CD14-positive monocyte (primary cell): ENCODE measurements around the gene ROBO2. TPM values are rescaled to one million over a fixed set of nuclear protein-coding genes. Genes with fewer than 3 reads are reported as not detected.

Source experiments
- DNase-seq, 3 donors: peaks; one replicate each; pipeline ENCODE4 v3.0.0-alpha.2; 2011 to 2022
- H2AFZ ChIP-seq: 2 replicates; pipeline ENCODE4 v1.6.0; 2012; ENCODE audit warnings: mild to moderate bottlenecking, low read depth, low read length, inconsistent platforms; ENCODE audit not compliant: insufficient read depth, poor library complexity, severe bottlenecking
- H3K27ac ChIP-seq, 2 donors: 1 replicate in 1 of 2; 2 replicates in 1 of 2; pipeline ENCODE4 v1.5.1; 2012 to 2013; ENCODE audit warnings: low read length in 2 of 2, control low read depth in 1 of 2, inconsistent platforms in 1 of 2, low read depth in 1 of 2, mild to moderate bottlenecking in 1 of 2
- H3K27me3 ChIP-seq, 2 donors: one replicate each; pipeline versions ENCODE4 v1.6.0 to v1.6.1; 2011 to 2013; ENCODE audit warnings: low read length in 2 of 2; ENCODE audit not compliant: control insufficient read depth in 2 of 2, insufficient read depth in 2 of 2
- H3K36me3 ChIP-seq, 2 donors: replicated peaks in 1 of 2; 1 replicate in 1 of 2; 2 replicates in 1 of 2; pipeline versions ENCODE4 v1.5.1 to v1.6.1; 2012 to 2013; ENCODE audit warnings: low read length in 2 of 2, control low read depth in 1 of 2, inconsistent platforms in 1 of 2, mild to moderate bottlenecking in 1 of 2; ENCODE audit not compliant: insufficient read depth in 2 of 2, control insufficient read depth in 1 of 2
- H3K4me1 ChIP-seq, 2 donors: 1 replicate in 1 of 2; 2 replicates in 1 of 2; pipeline versions ENCODE4 v1.5.1 to v1.6.1; 2012 to 2013; ENCODE audit warnings: low read length in 2 of 2, control low read depth in 1 of 2, inconsistent platforms in 1 of 2, mild to moderate bottlenecking in 1 of 2, moderate library complexity in 1 of 2; ENCODE audit not compliant: insufficient read depth in 2 of 2, control insufficient read depth in 1 of 2
- H3K4me2 ChIP-seq: replicated peaks from 2 replicates; pipeline ENCODE3; 2012; ENCODE audit warnings: low read length, moderate library complexity, mild to moderate bottlenecking; ENCODE audit not compliant: poor library complexity, severe bottlenecking; ENCODE audit errors: extremely low read depth
- H3K4me3 ChIP-seq, 3 experiments: fragments of 200-600 bp in 1 of 3; sonication (generic) in 1 of 3; replicated peaks in 1 of 3; 1 replicate in 2 of 3; 2 replicates in 1 of 3; pipeline ENCODE4 v1.5.1; 2011 to 2013; ENCODE audit warnings: low read length in 3 of 3, mild to moderate bottlenecking in 3 of 3, control low read depth in 2 of 3, low read depth in 2 of 3, inconsistent platforms in 1 of 3, moderate library complexity in 1 of 3
- H3K79me2 ChIP-seq: 2 replicates; pipeline ENCODE4 v1.6.0; 2012; ENCODE audit warnings: mild to moderate bottlenecking, control low read depth, inconsistent platforms, low read length, moderate library complexity; ENCODE audit not compliant: insufficient read depth
- H3K9ac ChIP-seq: 2 replicates; pipeline ENCODE4 v1.6.0; 2017; ENCODE audit warnings: low read length, mild to moderate bottlenecking; ENCODE audit not compliant: insufficient read depth, poor library complexity, severe bottlenecking
- H3K9me3 ChIP-seq, 2 donors: replicated peaks in 1 of 2; 1 replicate in 1 of 2; 2 replicates in 1 of 2; pipeline versions ENCODE4 v1.5.1 to v1.6.1; 2012 to 2013; ENCODE audit warnings: low read length in 2 of 2, control low read depth in 1 of 2; ENCODE audit not compliant: control insufficient read depth in 1 of 2, insufficient read depth in 1 of 2
- H4K20me1 ChIP-seq: 2 replicates; pipeline ENCODE4 v1.6.0; 2012; ENCODE audit warnings: mild to moderate bottlenecking, low read length, control low read depth, moderate library complexity; ENCODE audit not compliant: insufficient read depth
- H3K27ac Mint-ChIP-seq, 7 donors: one replicate each; pipeline ENCODE4 v1.8.0; 2020; ENCODE audit warnings: mild to moderate bottlenecking in 7 of 7, mixed read lengths in 7 of 7, moderate library complexity in 6 of 7, inconsistent platforms in 2 of 7
- H3K27me3 Mint-ChIP-seq, 3 donors: one replicate each; pipeline ENCODE4 v1.8.0; 2021 to 2022; ENCODE audit warnings: low read depth in 3 of 3, mild to moderate bottlenecking in 3 of 3, mixed read lengths in 3 of 3, moderate library complexity in 3 of 3, inconsistent platforms in 1 of 3
- H3K36me3 Mint-ChIP-seq, 2 donors: one replicate each; pipeline ENCODE4 v1.8.0; 2020; ENCODE audit warnings: mixed read lengths in 2 of 2, inconsistent platforms in 1 of 2, mild to moderate bottlenecking in 1 of 2
- H3K4me1 Mint-ChIP-seq: one replicate; pipeline ENCODE4 v1.8.0; 2020; ENCODE audit warnings: mild to moderate bottlenecking, mixed read lengths
- H3K4me3 Mint-ChIP-seq, 2 donors: one replicate each; pipeline ENCODE4 v1.8.0; 2020; ENCODE audit warnings: mild to moderate bottlenecking in 2 of 2, mixed read lengths in 2 of 2, moderate library complexity in 1 of 2
- H3K9me3 Mint-ChIP-seq, 7 donors: one replicate each; pipeline ENCODE4 v1.8.0; 2020 to 2022; ENCODE audit warnings: mixed read lengths in 7 of 7, mild to moderate bottlenecking in 6 of 7, moderate library complexity in 6 of 7, inconsistent platforms in 2 of 7
- CTCF ChIP-seq: fragments of 200-600 bp; IDR thresholded peaks from one replicate; pipeline ENCODE4 v1.8.0; 2022; ENCODE audit warnings: antibody characterized with exemption, mild to moderate bottlenecking
- WGBS: methylation state at CpG from one replicate; pipeline ENCODE4 v1.1.5; 2013; ENCODE audit warnings: missing lambda C conversion rate; ENCODE audit not compliant: insufficient coverage; 5-methylcytosine and 5-hydroxymethylcytosine counted together
- intact Hi-C, 2 donors: fragments of 100-400 bp; cut with micrococcal nuclease; formaldehyde crosslinking; loops; one replicate each; pipeline versions ENCODE4 v1.15.0 to v1.15.1; 2023
- polyA plus RNA-seq, 3 donors: library from polyadenylated mRNA; depleted of rRNA in 1 of 3; unstranded in 2 of 3; stranded (reverse) in 1 of 3; fragments of 300-500 nt in 2 of 3; fragments of >200 nt in 1 of 3; fragmentation: Illumina TruSeq in 2 of 3; gene quantifications; 1 replicate in 2 of 3; 2 replicates in 1 of 3; pipeline ENCODE4 v1.2.3, GENCODE V29; 2012 to 2021

The ROBO2 gene
- polyA plus RNA-seq, 3 donors, result not detected

- H4K20me1 ChIP-seq, result no peaks in the 10 kb centered on the region
- no CpG with 5 or more reads among the region's 2 CpGs for WGBS
- no peak overlapping the region for H3K4me3 ChIP-seq
- no peak for DNase-seq
- Mint-ChIP-seq H3K27ac (no peak overlapping the region), H3K27me3 (peaks cover 0 to 1% (median 0%) of the 10 kb centered on the region in 3 donors), H3K36me3 (no peaks in the 10 kb centered on the region), H3K4me1 (no peaks in the 10 kb centered on the region), H3K9me3 (peaks cover 0 to 5% (median 0%) of the 10 kb centered on the region in 7 donors), H3K4me3 (no peak overlapping the region)
- no peaks in the 10 kb centered on the region for H3K36me3 ChIP-seq
- H3K27me3 ChIP-seq, result no peaks in the 10 kb centered on the region
- no peak overlapping the region for H3K9ac ChIP-seq
- intact Hi-C loops, result no loop called here
- H3K9me3 ChIP-seq, result peaks cover 0 to 3% of the 10 kb centered on the region in 2 donors
- no peak for TF ChIP-seq CTCF
- H3K4me2 ChIP-seq, result no peak overlapping the region
- no peaks in the 10 kb centered on the region for H3K4me1 ChIP-seq
- H3K27ac ChIP-seq, result no peak overlapping the region
- H3K79me2 ChIP-seq, result no peaks in the 10 kb centered on the region
- H2AFZ ChIP-seq, result no peak overlapping the region
Measured at GRCh38 chr3:77234004-77234403, 194.1 kb downstream of the ROBO2 start.

GRCh38 chr3:77236118-77236517 is 196.2 kb downstream of the ROBO2 start:
- no peak overlapping the region for H3K9ac ChIP-seq
- intact Hi-C loops, result no loop called here
- no peak overlapping the region for H2AFZ ChIP-seq
- no peak overlapping the region for H3K27ac ChIP-seq
- no peaks in the 10 kb centered on the region for H3K4me1 ChIP-seq
- H3K36me3 Mint-ChIP-seq, result no peaks in the 10 kb centered on the region
- H3K9me3 Mint-ChIP-seq, result peaks cover 0 to 10% (median 0%) of the 10 kb centered on the region in 7 donors
- peaks cover 0 to 7% of the 10 kb centered on the region in 2 donors for H3K9me3 ChIP-seq
- peaks cover 0 to 1% (median 0%) of the 10 kb centered on the region in 3 donors for H3K27me3 Mint-ChIP-seq
- no peak overlapping the region for H3K4me3 Mint-ChIP-seq
- no peaks in the 10 kb centered on the region for H4K20me1 ChIP-seq
- H3K27ac Mint-ChIP-seq, result no peak overlapping the region
- TF ChIP-seq CTCF, result no peak
- 100% methylated on average over 2 of the region's 7 CpGs for WGBS
- H3K36me3 ChIP-seq, result no peaks in the 10 kb centered on the region
- H3K4me2 ChIP-seq, result no peak overlapping the region
- H3K4me1 Mint-ChIP-seq, result no peaks in the 10 kb centered on the region
- no peaks in the 10 kb centered on the region for H3K79me2 ChIP-seq
- no peak overlapping the region for H3K4me3 ChIP-seq
- no peak for DNase-seq
- no peaks in the 10 kb centered on the region for H3K27me3 ChIP-seq
